ENCODE results near the gene TOP2A. TPM values are rescaled to one million over a fixed set of nuclear protein-coding genes. Genes with fewer than 3 reads are reported as not detected.

Gene TOP2A, protein sequence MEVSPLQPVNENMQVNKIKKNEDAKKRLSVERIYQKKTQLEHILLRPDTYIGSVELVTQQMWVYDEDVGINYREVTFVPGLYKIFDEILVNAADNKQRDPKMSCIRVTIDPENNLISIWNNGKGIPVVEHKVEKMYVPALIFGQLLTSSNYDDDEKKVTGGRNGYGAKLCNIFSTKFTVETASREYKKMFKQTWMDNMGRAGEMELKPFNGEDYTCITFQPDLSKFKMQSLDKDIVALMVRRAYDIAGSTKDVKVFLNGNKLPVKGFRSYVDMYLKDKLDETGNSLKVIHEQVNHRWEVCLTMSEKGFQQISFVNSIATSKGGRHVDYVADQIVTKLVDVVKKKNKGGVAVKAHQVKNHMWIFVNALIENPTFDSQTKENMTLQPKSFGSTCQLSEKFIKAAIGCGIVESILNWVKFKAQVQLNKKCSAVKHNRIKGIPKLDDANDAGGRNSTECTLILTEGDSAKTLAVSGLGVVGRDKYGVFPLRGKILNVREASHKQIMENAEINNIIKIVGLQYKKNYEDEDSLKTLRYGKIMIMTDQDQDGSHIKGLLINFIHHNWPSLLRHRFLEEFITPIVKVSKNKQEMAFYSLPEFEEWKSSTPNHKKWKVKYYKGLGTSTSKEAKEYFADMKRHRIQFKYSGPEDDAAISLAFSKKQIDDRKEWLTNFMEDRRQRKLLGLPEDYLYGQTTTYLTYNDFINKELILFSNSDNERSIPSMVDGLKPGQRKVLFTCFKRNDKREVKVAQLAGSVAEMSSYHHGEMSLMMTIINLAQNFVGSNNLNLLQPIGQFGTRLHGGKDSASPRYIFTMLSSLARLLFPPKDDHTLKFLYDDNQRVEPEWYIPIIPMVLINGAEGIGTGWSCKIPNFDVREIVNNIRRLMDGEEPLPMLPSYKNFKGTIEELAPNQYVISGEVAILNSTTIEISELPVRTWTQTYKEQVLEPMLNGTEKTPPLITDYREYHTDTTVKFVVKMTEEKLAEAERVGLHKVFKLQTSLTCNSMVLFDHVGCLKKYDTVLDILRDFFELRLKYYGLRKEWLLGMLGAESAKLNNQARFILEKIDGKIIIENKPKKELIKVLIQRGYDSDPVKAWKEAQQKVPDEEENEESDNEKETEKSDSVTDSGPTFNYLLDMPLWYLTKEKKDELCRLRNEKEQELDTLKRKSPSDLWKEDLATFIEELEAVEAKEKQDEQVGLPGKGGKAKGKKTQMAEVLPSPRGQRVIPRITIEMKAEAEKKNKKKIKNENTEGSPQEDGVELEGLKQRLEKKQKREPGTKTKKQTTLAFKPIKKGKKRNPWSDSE (N-terminal part only)
- total RNA-seq (2014; rRNA removed; shearing (Covaris generic); ENCODE audit: low replicate concordance), result 131 and 148 TPM in 2 replicates

DNA sequence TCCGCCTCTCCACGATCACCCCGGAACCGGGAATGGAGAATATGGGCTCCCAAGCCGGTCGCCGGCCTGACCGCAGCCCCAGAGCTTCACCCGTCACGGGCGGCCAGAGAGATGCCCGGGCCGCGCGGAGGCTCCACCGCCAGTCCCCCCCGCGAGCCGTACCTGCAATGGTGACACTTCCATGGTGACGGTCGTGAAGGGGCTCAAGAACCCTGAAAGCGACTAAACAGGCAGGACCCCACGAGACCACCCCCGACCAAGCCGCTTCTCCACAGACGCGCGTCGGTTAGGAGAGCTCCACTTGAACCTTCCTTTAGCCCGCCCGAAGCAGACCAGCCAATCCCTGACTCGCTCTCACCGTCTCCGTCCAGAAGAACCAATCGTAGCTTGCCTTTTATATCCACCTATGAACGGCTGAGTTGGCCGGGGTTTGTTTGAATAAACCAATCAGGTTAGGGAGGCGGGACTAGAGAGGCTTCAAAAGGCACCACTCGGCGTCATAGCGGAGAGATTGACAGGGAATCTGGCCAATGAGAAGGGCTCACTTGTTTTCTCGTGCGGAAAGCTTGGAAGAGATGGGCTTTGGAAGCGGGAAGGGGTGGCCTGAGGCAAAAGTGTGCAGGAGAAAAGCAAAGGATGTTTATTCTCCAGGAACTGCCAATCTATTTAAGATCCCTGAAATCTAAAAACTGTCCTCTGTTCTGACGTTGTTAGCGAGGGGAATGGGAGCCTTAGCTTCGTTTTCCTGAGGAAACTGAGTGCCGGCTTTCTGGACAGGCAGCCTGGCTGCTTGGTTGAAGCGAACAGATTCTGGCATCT is at the start of gene TOP2A:
Gene TOP2A, minus strand, starts transcription at position 288 of the 819 bp plus-strand sequence. Its CDS starts 105 bp downstream, at position 183.
- peak; percentile 100 for DNase-seq (ENCODE audit: low read depth)
- in situ Hi-C loops (cut with HindIII; ENCODE audit: low pct_unique_long_range_greater_than_20kb, low sequenced_read_pairs), result no loop called here

DNA sequence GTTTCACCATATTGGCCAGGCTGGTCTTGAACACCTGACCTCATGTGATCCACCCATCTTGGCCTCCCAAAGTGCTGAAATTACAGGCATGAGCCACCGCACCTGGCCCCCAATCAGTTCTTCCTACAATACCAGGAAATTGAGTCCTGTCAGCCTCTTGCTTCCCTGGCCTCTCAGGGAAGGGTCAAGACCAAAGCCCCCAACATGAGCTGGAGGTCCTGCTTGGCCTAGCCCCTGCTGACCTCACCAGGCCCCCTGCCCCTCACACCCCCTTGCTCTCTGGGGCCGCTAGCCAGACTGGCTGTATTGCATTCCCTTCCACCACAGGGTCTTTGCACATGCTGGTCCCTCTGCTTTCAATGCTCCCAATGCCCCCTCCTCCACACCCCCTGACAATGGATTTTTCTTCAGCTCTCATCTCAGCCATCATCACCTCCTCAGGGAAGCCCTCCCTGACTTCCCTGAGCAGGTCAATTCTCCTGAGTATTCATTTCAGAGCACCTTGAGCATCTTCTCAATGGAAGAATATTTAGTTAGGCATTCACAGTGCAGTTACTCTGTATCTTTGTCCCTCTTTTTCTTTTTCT is 49.7 kb upstream of the TOP2A start:
- DNase-seq (ENCODE audit: low read depth), result no peak
- in situ Hi-C loops (cut with HindIII; ENCODE audit: low pct_unique_long_range_greater_than_20kb, low sequenced_read_pairs), result no loop called here

DNA sequence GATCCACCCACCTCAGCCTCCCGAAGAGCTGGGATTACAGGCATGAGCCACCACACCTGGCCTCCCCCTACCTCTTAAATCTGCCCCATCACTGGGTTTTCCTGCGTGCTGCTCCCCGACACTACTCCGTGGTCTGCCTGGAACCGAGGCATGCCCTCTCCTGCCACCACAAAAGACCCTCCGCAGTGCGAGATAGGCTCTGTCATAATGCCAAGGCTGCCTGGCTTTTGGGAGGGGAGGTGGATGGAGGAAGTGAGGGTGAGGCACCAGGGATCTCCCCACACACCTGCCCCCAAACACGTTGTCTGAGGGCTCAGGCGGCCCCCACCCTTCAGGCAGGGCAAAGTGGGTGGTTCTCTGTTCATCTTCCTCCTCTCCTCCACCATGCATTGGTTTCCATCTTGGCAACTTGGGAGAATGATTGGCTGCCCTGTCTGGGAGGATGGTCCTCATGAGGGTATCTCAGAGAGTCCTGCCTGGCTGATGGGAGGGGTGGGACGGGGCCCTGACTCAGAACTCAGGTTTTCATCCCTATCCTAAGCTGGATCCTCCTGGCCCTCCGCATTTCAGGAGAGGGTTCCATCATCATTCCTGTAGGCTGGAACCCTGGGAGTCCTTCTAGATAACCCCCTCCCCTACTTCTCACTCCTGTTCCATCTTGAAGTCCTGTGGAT is 48.7 kb upstream of the TOP2A start:
- DNase-seq (ENCODE audit: low read depth), result no peak
- in situ Hi-C loops (cut with HindIII; ENCODE audit: low pct_unique_long_range_greater_than_20kb, low sequenced_read_pairs), result no loop called here

DNA sequence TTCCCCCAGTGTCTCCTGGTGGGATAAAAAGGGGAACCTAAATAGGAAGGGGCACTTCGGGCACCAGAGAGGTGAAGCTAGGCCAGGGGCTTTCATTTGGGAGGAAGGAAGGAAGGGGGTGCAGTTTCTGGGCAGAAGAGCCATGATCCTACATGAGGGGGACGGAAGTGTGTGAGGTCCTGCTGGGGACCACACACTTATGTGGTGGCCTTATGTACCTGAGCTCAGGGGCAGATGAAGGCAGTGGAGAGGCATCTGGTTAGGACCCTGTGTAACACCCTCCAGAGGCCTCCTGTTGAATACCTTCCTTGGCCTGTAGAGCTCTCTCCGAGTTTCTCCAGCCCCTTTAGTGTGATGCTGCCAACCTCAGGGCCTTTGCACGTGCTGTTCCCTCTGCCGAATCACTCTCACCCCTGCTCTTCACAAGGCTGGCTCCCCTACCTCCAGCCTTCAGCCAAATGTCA is 46.7 kb upstream of the TOP2A start:
- no peak for DNase-seq (ENCODE audit: low read depth)
- in situ Hi-C loops (cut with HindIII; ENCODE audit: low pct_unique_long_range_greater_than_20kb, low sequenced_read_pairs), result no loop called here

DNA sequence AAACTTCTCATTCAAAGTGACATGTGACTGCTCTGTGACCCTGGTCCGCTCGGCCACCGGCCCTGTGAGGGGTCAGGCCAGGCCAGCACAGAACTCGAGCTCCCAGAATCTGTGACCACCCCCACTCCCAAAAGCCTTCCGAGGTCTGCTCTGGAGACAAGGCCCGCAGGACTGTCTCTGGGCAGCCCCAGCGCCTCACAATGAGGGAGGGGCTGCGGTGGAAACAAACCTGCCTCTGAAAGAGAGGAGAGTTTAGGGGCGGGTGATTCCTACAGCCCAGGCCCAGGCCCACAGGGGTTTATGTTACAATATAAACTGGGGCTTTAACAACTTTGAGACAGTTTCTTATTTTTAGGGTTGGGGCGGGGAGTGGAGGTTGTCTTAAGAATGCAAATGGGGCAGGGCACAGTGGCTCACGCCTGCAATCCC is 45.4 kb upstream of the TOP2A start:
- DNase-seq (ENCODE audit: low read depth), result no peak
- in situ Hi-C loops (cut with HindIII; ENCODE audit: low pct_unique_long_range_greater_than_20kb, low sequenced_read_pairs), result no loop called here

DNA sequence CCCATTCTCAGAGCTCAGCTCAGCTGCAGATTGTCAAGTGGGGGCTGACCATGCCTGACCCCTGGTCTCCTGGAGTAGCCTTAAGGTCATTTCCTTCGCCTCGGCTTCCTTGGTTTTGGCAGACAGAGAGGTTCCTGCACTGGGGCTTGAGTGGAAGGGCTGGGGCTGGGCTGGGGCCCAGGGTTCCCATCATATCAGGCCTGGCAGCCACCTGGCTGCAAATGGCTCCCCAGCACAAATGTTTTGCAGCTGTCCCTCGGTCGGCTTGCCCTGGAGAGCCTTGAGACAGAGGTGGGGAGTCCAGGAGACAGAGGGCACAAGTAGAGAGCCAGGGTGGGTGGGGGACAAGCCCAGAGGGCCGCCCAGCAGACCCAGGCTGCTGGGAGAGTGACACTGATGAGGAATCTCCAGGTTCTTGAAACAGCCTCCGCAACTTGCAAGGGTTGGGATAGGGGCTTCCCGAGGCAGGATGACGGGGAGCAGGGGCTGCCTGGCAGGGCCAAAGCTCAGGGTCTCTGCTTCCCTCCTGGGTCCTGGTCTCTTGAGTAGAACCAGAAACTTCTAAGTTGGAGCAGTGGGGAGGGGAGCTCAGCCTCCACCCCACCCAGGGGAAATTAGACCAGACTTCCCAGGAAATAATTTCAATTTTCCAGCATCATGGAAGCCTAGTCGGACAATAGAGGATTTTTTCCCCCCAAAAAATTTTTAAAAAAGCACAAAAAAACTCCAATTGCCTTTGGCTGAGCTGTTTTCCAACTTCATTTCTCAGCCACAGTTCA is 44.8 kb upstream of the TOP2A start:
- in situ Hi-C loops (cut with HindIII; ENCODE audit: low pct_unique_long_range_greater_than_20kb, low sequenced_read_pairs), result no loop called here

DNA sequence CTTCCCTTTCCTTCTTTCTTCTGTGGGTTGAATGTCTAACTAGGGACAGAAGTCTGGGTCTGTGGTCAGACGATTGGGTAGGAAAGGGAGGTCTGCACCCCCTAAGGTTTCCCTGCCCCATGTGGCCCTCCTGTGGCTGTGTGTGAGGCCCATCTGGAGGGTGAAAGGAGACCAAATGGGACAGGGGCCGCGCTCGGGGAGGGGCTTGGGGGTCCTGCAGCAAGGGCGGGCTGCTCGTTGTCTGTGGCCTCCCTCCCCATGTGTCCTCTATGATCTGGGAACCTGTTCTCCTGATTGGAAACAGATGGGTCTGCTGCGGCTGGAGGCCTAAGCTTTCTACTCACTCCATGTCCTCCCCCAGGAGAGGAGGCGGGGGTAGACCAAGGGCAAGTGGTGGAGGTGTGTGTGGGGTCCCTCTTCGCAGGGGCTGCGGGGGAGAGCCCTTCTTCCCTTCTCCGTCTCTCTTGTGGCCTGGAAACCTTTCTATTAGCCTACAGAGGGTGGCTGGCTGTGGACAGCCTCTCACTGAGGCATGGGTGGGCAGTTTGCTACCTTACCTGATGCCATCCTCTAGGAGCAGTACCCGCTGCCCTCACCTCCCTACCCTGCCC is 44.1 kb upstream of the TOP2A start:
- DNase-seq (ENCODE audit: low read depth), result no peak
- in situ Hi-C loops (cut with HindIII; ENCODE audit: low pct_unique_long_range_greater_than_20kb, low sequenced_read_pairs), result no loop called here

More for the DNA sequence above, 44.8 kb upstream of the TOP2A start:
- DNase-seq (ENCODE audit: low read depth), result no peak

DNA sequence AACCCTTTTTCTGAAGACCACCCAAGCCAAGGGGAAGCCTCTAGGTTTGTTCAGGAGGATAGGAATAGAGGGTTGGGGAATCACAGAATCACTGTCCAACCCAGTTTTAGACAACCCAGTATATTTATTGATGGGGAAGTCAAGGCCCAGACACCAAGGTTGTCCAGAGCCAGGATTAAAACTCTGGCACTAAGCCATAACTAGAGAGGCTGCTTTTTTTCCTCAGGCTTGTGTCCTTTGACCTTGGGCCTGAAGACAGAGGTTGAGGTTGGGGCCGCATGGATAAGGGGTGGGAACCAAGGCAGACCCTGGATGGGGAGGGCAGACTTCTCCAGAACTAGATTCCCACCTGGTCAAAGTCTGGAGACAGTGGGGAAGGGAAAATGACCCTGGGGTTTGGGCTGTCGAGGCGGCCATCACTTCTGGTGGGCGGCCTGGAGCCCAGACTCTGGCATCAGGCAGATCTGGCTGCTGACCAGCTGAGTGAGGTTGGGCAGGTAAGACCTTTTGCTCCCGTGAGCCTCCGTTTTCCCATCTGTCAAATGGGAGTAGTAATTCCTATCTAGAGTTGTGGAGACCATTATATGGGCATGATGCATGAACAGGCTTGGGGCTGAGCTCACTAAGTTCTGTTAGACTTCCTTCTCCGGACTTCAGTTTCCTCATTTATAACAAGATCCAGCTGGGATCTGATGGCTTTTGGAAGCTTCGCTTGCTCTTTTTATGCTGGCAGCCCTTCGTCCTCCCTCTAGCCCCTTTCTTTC is 43.5 kb upstream of the TOP2A start:
- in situ Hi-C loops (cut with HindIII; ENCODE audit: low pct_unique_long_range_greater_than_20kb, low sequenced_read_pairs), result no loop called here
- DNase-seq (ENCODE audit: low read depth), result no peak

DNA sequence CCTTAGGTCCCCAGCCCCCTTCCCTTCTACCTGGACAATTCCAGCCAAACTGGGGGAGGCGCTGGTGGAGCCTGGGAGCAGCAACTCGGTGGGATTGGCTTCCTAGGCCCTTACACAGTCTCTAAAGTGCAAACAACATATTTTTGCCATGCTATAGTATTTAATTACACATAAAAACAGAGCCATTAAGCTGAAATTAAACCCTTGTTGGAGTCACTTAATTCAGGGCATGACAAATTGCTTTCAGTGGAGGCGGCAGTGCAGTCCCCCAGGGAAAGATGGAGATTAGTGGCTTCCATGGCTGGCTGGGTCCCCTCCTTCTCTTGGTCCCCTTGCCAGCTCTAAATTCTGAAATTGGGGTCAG is 42.9 kb upstream of the TOP2A start:
- in situ Hi-C loops (cut with HindIII; ENCODE audit: low pct_unique_long_range_greater_than_20kb, low sequenced_read_pairs), result no loop called here
- no peak for DNase-seq (ENCODE audit: low read depth)

DNA sequence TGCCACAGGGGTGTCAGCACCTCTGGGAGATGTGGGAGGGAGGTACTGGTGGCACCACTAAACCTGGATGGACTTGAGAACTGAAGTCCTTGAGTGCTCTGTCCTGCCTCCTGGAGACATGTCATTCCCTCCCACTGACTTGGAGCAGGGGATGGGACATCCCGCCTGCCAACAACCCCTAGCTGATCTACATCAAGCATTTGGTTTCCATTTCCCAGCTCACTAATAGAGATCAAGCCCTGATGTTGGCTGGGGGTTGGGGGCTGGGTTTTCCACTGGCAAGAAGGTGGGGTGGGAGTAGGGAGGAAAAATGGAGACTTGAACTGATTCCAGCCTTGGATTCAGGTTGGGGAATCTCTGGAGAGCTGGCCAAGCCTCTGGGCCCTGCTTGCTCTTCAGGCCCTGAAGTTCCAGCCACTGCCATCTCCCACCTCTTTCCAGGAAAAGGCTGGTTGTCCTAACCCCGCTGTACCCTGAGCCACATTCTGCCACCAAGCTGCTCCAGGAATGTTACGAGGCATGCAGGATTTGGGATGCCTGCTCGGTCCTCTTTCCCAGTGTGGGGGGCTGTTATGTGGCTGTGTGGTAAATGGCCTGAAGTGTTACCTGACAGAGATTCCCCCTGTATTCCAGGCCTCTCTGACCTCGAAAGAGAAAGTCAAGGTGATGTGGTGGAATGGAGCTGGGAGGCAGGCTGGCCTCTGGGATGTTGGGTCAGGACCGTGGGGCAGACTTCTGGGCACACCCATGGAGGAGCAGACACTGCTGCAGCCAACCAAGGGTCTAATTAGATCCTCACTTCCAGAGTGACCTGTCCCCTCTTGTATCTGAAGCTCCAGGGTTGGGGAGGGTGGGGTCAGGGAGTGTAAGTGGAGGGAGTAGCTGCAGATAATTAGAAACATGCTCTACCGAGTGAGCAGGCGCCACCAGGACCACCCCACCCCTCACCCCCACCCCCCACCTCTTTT is 42.2 kb upstream of the TOP2A start:
- no peak for DNase-seq (ENCODE audit: low read depth)
- in situ Hi-C loops (cut with HindIII; ENCODE audit: low pct_unique_long_range_greater_than_20kb, low sequenced_read_pairs), result no loop called here

DNA sequence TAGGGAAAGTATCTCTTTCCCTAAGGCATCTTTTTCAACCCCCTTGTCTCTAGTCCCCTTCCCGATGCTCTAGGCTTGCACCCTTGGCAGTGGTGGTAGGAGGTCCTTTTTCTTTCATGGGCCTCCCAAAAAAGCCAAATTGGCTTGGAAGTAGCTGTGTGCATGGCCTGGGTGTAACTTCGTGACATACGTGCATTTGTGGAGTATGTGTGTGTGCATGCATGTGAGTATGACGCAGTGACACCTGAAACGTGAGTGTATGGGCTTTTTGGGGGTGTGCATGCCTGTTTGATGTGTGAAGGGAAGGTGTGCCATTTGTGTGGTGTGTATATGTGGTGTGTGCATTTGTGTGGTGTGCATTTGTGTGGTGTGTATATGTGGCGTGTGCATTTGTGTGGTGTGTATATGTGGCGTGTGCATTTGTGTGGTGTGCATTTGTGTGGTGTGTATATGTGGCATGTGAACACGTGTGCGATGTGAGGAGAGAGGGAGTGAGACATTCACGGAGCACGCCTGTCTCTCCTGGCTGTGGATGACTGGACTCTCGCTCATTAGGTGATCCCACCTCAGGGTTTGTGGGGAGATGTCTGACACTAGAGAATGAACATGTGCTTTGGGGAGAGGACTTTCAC is 41.3 kb upstream of the TOP2A start:
- in situ Hi-C loops (cut with HindIII; ENCODE audit: low pct_unique_long_range_greater_than_20kb, low sequenced_read_pairs), result no loop called here
- DNase-seq (ENCODE audit: low read depth), result no peak

DNA sequence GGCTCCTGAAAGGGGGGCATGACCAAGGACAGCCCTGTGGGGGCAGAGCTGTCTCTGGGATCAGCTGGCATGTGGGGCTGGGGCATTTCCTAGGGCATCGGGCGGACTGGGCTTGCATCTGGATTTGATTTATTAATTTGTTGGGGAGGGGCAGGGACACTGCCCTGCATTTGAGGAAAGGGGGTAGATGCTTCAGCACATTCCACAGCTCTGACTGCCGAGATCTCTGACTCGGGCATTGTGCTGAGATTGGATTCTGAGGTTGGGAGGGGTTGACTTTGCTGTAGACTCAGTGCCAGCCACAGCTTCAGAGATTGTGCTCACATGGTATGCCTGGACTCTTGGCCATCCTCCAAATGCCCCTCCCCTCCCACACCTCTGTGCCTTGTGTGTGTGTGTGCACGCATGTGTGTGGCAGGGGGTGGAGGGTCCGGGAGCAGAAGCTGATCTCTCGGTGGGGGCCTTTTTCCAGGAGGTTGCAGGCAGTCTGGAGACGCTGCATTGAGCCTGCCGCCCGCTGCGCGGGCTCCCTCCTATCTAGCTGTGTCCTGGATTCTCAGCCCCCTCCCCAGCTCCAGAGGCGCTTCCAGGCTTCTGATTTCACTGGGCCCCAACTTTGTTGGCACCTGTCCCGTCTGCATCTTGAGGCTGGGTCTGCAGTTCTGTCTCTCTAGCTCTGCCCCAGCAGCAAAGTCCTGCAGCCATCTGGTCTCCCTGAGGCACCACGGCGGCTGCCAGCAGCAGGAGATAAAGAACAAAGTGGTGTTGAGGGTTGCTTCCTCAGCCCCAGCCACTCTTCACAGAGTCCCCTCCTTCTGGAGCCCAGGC is 40.5 kb upstream of the TOP2A start:
- no peak for DNase-seq (ENCODE audit: low read depth)
- in situ Hi-C loops (cut with HindIII; ENCODE audit: low pct_unique_long_range_greater_than_20kb, low sequenced_read_pairs), result no loop called here

DNA sequence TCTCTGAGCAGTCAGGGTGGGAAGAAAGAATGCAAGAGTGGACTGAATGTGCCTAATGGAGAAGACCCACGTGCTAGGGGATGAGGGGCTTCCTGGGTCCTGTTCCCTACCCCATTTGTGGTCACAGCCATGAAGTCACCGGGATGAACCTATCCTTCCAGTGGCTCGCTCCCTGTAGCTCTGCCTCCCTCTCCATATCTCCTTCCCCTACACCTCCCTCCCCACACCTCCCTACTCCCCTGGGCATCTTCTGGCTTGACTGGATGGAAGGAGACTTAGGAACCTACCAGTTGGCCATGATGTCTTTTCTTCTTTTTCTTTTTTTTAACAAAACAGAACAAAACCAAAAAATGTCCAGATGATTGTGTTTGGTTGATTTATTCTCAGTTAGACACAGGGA is 39.7 kb upstream of the TOP2A start:
- DNase-seq (ENCODE audit: low read depth), result no peak
- in situ Hi-C loops (cut with HindIII; ENCODE audit: low pct_unique_long_range_greater_than_20kb, low sequenced_read_pairs), result no loop called here
